ENCODE measurements around the gene CD300LD.

DNA sequence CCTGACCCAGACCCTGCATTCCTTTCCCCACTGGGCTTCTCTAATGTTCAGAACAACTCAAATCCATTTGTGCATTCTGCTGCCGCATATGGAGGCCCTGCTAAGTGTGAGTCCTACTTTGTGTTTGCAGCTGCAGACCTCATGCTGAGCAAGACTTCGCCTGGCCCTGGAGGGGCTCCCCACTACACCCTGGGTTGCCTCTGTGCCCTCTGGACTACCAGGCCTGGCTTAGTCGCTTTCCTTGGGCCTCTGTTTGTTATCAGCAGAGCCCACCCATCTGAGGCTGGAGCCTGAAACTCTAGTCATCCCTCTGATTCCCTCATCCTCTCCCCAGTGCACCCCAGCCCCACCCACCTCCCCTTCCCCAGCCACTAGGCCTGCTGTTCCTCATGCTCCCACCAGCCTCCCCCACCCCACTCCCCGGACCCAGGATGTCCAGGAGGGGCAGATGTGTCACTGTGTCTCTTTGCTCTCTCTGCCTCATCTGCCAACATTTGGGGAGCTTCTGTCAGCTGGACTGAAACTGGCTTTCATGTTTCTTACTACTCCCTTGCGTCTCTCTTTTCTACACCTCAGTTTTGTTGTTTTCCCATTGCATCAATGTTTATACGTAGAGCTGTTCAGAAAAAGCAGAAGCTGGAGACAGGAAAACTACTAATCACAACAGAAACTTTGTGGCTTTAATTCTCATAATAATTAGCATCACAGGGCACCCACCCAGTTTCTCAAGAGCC is 49.3 kb upstream of the CD300LD start:
- TF ChIP-seq, protein P1, sequence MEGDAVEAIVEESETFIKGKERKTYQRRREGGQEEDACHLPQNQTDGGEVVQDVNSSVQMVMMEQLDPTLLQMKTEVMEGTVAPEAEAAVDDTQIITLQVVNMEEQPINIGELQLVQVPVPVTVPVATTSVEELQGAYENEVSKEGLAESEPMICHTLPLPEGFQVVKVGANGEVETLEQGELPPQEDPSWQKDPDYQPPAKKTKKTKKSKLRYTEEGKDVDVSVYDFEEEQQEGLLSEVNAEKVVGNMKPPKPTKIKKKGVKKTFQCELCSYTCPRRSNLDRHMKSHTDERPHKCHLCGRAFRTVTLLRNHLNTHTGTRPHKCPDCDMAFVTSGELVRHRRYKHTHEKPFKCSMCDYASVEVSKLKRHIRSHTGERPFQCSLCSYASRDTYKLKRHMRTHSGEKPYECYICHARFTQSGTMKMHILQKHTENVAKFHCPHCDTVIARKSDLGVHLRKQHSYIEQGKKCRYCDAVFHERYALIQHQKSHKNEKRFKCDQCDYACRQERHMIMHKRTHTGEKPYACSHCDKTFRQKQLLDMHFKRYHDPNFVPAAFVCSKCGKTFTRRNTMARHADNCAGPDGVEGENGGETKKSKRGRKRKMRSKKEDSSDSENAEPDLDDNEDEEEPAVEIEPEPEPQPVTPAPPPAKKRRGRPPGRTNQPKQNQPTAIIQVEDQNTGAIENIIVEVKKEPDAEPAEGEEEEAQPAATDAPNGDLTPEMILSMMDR (tag by site-specific recombination; IDR thresholded peaks at IDR 0.05) = no peak
- TF ChIP-seq ZFP41 (tag by site-specific recombination; IDR thresholded peaks at IDR 0.05; ENCODE audit: borderline replicate concordance) (no peak), OVOL3 (tag by site-specific recombination; IDR thresholded peaks at IDR 0.05) (no peak), TCF7L2 (IDR thresholded peaks at IDR 0.05; ENCODE audit: borderline replicate concordance, low read depth, low read length) (no peak), REST (tag by site-specific recombination; IDR thresholded peaks at IDR 0.05) (no peak), PBX3 (CRISPR knock-in tag; IDR thresholded peaks at IDR 0.05) (no peak), ZNF623 (tag by site-specific recombination; IDR thresholded peaks at IDR 0.05) (no peak), ZBTB49 (tag by site-specific recombination; IDR thresholded peaks at IDR 0.05; ENCODE audit: low read depth) (no peak)

All from HEK293 (cell line).